Glutamatergic neuron (in vitro differentiated cells): ENCODE measurements around the gene CYBC1. TPM values are rescaled to one million over a fixed set of nuclear protein-coding genes. Genes with fewer than 3 reads are reported as not detected.

ENCODE experiments used
- DNase-seq: peaks from one replicate; pipeline ENCODE4 v3.0.0; 2022
- H3K27ac Mint-ChIP-seq: one replicate; pipeline ENCODE4 v1.8.0; 2020; ENCODE audit warnings: mild to moderate bottlenecking, mixed read lengths, inconsistent platforms; ENCODE audit not compliant: unreplicated experiment
- H3K27me3 Mint-ChIP-seq: one replicate; pipeline ENCODE4 v1.8.0; 2020; ENCODE audit warnings: mild to moderate bottlenecking, moderate library complexity, mixed read lengths, inconsistent platforms; ENCODE audit not compliant: unreplicated experiment
- H3K36me3 Mint-ChIP-seq: one replicate; pipeline ENCODE4 v1.8.0; 2020; ENCODE audit warnings: mild to moderate bottlenecking, mixed read lengths, inconsistent platforms; ENCODE audit not compliant: unreplicated experiment
- H3K4me1 Mint-ChIP-seq: one replicate; pipeline ENCODE4 v1.8.0; 2020; ENCODE audit warnings: mild to moderate bottlenecking, low read depth, mixed read lengths, inconsistent platforms; ENCODE audit not compliant: unreplicated experiment
- H3K4me3 Mint-ChIP-seq: one replicate; pipeline ENCODE4 v1.8.0; 2020; ENCODE audit warnings: mild to moderate bottlenecking, mixed read lengths, inconsistent platforms; ENCODE audit not compliant: unreplicated experiment
- H3K9me3 Mint-ChIP-seq: one replicate; pipeline ENCODE4 v1.8.0; 2020; ENCODE audit warnings: mild to moderate bottlenecking, moderate library complexity, mixed read lengths, inconsistent platforms; ENCODE audit not compliant: unreplicated experiment
- CTCF ChIP-seq: fragments of 200-600 bp; sonication (generic); IDR thresholded peaks from one replicate; pipeline ENCODE4 v1.5.0; 2021; ENCODE audit not compliant: partially characterized antibody, unreplicated experiment
- total RNA-seq: library from RNA; stranded (reverse); fragmentation: NEBNext Ultra II Directional; extraction: Animal tissue kit (Norgen Biotek cat#: 25700); gene quantifications from one replicate; pipeline ENCODE4 v1.2.1, GENCODE V29; 2021; ENCODE audit not compliant: unreplicated experiment

The CYBC1 gene
- total RNA-seq, 1 donor from 2014 or later, result 134 TPM

- DNase-seq, result no peak
- Mint-ChIP-seq H3K36me3 (no peaks in the 10 kb centered on the region), H3K27ac (no peak overlapping the region), H3K27me3 (peaks cover 21% of the 10 kb centered on the region), H3K4me1 (peaks cover 9% of the 10 kb centered on the region), H3K4me3 (no peak overlapping the region), H3K9me3 (peaks cover 14% of the 10 kb centered on the region)
- TF ChIP-seq CTCF, result no peak
These were observed 40.1 kb upstream of the CYBC1 start for GRCh38 chr17:82490512-82491195.

GRCh38 chr17:82489851-82490511 lies 39.4 kb upstream of the CYBC1 start:
- no peak for DNase-seq
- Mint-ChIP-seq H3K4me3 (no peak overlapping the region), H3K27me3 (peaks cover 21% of the 10 kb centered on the region)

GRCh38 chr17:82489117-82489516 lies 38.6 kb upstream of the CYBC1 start:
- Mint-ChIP-seq H3K4me3 (no peak overlapping the region), H3K27ac (no peak overlapping the region), H3K4me1 (peaks cover 7% of the 10 kb centered on the region), H3K9me3 (peaks cover 3% of the 10 kb centered on the region), H3K36me3 (no peaks in the 10 kb centered on the region), H3K27me3 (peaks cover 13% of the 10 kb centered on the region)
- DNase-seq, result no peak
- no peak for TF ChIP-seq CTCF

More at GRCh38 chr17:82489851-82490511, 39.4 kb upstream of the CYBC1 start:
- TF ChIP-seq CTCF, result no peak
- H3K9me3 Mint-ChIP-seq, result peaks cover 12% of the 10 kb centered on the region
- H3K27ac Mint-ChIP-seq, result no peak overlapping the region
- H3K36me3 Mint-ChIP-seq, result no peaks in the 10 kb centered on the region
- peaks cover 9% of the 10 kb centered on the region for H3K4me1 Mint-ChIP-seq

GRCh38 chr17:82487910-82488309 lies 37.4 kb upstream of the CYBC1 start:
- TF ChIP-seq CTCF, result no peak
- Mint-ChIP-seq H3K4me3 (no peak overlapping the region), H3K27ac (no peak overlapping the region), H3K27me3 (peaks cover 7% of the 10 kb centered on the region), H3K36me3 (no peaks in the 10 kb centered on the region), H3K4me1 (peaks cover 5% of the 10 kb centered on the region), H3K9me3 (no peaks in the 10 kb centered on the region)
- DNase-seq, result no peak
